ENCODE measurements around the gene VSX1.

VSX1 gene

GRCh38 chr20:25087186-25087929 is 5.4 kb upstream of the VSX1 start:
- DNase-seq (ENCODE audit: low spot score), result no peak

- DNase-seq (ENCODE audit: low spot score), result peak; percentile 2
Measured at GRCh38 chr20:25085756-25086495, 4.0 kb upstream of the VSX1 start.

GRCh38 chr20:25084626-25085187 is 2.8 kb upstream of the VSX1 start:
- DNase-seq (ENCODE audit: low spot score), result peak; percentile 16

GRCh38 chr20:25083773-25084625 is 2.1 kb upstream of the VSX1 start:
- DNase-seq (ENCODE audit: low spot score), result no peak

- peak; percentile 35 for DNase-seq (ENCODE audit: low spot score)
Measured at GRCh38 chr20:25083141-25083772, 1.3 kb upstream of the VSX1 start.

- peak; percentile 24 for DNase-seq (ENCODE audit: low spot score)
Measured at GRCh38 chr20:25082498-25082873, 545 bp upstream of the VSX1 start.

- peak; percentile 62 for DNase-seq (ENCODE audit: low spot score)
Measured at GRCh38 chr20:25081065-25081729, 744 bp downstream of the VSX1 start.

GRCh38 chr20:25079171-25079570 is 2.8 kb downstream of the VSX1 start:
- DNase-seq (ENCODE audit: low spot score), result peak; percentile 3

- DNase-seq (ENCODE audit: low spot score), result peak; percentile 3
Measured at GRCh38 chr20:25078662-25079061, 3.3 kb downstream of the VSX1 start.

GRCh38 chr20:25077610-25078169 is 4.3 kb downstream of the VSX1 start:
- peak; percentile 29 for DNase-seq (ENCODE audit: low spot score)

- DNase-seq (ENCODE audit: low spot score), result peak; percentile 29
Measured at GRCh38 chr20:25076731-25077609, 5.0 kb downstream of the VSX1 start.

- DNase-seq (ENCODE audit: low spot score), result no peak
Measured at GRCh38 chr20:25076201-25076600, 5.7 kb downstream of the VSX1 start.

- no peak for DNase-seq (ENCODE audit: low spot score)
Measured at GRCh38 chr20:25073544-25073943, 8.4 kb downstream of the VSX1 start.

GRCh38 chr20:25072226-25072811 is 9.6 kb downstream of the VSX1 start:
- no peak for DNase-seq (ENCODE audit: low spot score)

GRCh38 chr20:25071734-25072133 is 10.2 kb downstream of the VSX1 start:
- DNase-seq (ENCODE audit: low spot score), result no peak

GRCh38 chr20:25070821-25071473 is 11.0 kb downstream of the VSX1 start:
- DNase-seq (ENCODE audit: low spot score), result no peak

- DNase-seq (ENCODE audit: low spot score), result no peak
Measured at GRCh38 chr20:25067102-25067987, 14.6 kb downstream of the VSX1 start.

GRCh38 chr20:25066386-25066785 is 15.6 kb downstream of the VSX1 start:
- DNase-seq (ENCODE audit: low spot score), result no peak
